Central memory CD4-positive, alpha-beta T cell (primary cell): ENCODE measurements around the gene ABCD4.
"Not testable (repeated sequence)": the region's sequence is repeated elsewhere in the genome, so short reads cannot be mapped to it uniquely, and the experiment has no call there.

ENCODE experiments used
- DNase-seq: peaks from one replicate; pipeline ENCODE4 v3.0.0; 2022
- total RNA-seq, 3 experiments: gene quantifications; one replicate each; lab custom pipeline; 2026; lab: John Stamatoyannopoulos, UW

ABCD4 gene
- total RNA-seq, result 34.3 to 69.8 (median 66.0) reads per million in 3 experiments

DNA sequence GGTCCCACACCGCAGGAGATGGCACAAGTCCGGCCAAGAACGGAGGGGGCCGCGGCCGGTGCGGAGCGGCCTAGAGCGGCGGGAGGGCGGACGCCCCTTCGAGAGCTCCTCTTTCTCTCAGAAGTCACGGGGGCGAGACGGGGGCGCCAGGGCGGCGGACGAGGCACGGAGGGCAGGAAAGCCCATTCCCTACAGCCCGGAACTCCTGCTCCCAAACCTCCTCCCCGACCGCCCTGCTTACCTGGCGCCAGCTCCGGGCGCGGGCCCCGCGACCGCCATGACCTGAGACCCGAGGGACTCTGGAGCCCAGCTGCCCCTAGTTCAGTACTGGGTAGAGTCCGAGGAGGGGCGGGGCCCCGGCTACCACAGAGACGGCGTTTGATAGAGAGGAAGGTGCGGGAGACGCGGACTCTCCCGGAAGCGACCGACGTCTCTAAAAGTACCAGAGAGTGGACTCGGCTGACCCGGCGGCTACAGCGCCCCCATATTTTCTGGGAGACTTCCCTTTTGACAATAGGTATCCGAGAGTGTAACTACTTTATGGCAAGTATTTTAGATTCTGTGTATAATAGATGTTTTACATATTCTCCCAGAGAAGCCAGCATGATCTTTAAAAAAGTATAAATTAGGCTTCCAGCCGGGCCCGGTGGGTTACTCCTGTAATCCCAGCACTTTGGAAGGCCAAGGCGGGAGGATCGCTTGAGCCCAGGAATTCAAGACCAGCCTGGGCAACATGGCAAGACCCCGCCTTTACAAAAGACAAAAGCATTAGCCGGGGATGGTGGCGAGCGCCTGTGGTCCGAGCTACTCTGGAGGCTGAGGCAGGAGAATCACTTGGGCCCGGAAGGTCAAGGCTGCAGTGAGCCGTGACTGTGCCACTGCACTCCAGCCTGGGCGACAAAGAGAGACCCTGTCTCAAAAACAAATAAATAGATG is at the start of gene ABCD4:
Gene ABCD4, minus strand, starts transcription at position 301 of the 936 bp plus-strand sequence. Its CDS starts 22 bp downstream, at position 279.
- peak; percentile 63 for DNase-seq

DNA sequence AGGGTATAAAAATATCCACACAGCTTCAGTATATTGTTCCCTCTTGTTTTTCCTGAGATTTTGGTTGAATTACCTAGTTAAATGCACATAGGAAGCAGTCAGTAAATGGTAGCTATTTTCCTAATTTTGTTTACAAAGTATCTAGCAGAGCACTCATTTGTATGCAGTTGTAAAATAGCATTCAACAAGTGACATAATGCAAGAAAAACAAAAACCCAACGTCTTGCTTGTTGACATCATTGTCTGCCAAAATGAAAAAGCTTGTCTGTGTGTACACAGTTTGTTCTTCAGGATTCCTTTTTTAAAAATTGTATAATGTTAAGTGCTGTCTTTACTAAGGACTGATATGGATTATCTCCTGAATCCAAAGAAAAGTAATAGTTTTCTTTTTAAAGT is 48.2 kb upstream of the ABCD4 start:
- no peak for DNase-seq

DNA sequence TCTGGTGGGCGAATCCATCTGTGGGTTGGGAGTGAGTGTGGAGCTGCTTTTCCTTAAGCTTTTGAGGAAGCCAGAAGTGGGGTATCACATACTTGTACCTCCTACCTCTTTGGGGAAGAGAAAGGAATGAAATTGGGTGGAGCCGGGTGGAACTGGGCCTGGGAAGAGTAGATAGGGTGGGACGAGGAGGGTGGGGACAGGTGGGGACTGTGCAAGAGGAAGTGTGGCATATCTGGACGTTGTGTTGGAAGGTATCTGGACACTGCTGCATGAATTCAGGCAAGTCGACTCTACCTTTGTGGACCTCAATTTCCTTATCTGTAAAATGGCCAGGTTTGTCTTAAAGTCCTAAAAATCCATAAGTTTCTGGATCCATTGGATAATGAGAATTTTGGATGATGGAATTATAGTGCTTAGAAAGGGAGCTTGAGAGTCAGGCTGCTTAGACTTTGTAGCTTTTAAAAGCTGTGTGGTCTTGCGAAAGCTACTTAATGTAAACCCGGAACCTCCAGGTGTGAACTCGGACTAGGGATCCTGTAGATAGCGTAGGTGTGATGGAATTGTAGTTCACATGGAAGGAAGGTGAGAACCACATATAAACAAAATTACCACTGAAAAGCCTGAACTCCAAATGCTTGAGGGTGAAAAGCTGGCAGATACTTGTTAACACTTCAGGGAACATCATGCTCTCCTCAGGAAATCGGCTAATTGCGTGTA is 47.6 kb upstream of the ABCD4 start:
- no peak for DNase-seq

DNA sequence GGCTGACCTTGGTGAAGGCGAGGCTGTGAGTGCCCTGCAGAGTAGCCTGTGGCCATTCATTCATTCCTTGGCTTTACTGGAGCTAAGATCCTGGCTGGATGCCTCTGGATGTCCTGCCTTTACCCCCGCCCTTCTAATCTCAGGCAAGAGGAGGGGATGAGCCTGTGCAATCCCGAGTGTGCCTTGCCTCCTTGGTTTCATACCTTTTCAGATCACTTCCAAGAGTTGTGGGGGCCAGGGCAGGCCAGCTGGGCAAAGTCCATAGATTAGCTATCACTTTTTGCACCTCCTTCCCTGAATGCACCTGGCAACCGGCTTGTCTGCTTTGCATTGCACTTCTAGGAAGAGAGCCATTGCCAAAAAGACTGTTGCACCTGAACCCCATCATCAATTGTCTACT is 47.0 kb upstream of the ABCD4 start:
- DNase-seq, result no peak

DNA sequence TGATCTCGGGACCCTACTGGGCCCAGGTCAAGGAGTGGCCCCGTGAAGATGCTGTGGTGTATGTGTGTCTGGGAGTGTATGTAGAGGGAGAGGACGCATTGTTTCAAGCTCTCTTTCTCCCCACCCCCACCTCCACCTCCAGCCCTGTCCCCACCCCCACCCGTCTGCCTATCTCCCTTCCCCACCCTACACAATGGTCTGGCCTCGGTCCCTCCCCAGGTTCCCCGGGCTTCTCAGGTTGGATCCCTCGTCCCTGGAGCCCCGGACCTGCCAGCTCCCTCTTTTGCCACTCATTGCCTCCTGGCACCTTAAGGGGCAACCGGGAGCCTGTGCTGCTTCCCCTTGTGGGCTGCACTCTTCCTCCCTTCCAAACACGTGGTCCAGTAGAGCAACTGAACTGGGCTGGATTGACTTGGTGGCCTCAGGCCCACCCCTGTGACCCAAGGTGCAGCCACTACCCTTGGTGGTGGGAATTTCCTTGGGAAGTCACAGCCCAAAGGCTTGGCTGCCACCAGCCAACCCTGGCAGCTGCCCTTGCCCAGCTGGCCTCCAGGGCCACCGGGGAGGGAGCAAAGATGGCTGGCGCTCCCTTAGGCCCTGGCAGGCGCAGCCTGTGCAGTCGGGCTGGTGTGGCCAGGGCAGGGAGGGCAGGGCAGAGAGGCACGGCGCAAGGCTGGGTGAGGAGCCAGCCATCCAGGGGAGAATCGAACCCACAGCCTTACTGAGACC is 46.2 kb upstream of the ABCD4 start:
- no peak for DNase-seq

DNA sequence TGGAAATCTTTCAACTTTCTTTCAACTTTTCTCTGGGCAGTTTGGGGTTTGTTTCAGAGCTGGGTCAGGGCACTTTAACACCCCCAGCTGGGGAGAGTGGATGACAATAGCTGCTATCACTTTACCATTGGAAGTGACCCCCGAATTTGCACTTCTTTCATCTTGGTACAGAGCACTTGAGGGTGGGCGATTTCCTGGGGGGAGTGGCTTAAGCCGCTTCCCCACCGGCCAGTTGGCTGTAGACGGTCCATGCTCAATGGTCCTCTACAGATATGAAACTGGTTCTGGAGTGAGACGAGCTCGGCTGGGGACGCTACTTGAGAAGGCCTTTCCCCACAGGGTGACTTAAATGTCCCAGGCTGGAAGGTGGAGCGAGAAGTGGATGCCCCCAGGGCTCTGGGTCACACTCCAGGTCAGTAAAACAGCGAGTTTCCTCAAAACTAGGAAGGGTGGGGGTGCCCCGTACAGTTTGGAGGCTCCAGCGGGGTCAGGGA is 45.6 kb upstream of the ABCD4 start, which contains the start of gene VRTN:
Gene VRTN, plus strand, starts transcription at position 231 of the 494 bp plus-strand sequence. CDS start 8,313 bp downstream, outside the sequence.
- DNase-seq, result no peak

DNA sequence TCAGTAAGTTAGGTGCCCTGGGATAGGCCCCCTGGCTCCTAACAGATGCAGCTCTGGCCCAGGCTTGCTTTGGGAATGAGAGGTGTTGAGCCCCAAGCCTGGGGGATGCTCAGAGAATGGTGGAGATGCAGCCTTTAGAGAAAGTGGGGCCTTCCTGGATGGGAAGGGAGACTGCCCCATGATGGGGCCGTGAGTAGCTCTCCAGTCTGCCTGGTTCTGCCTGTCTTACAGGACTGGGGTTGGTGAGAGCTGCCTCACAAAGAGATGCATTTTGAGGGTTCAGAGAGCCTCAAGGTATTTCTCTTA is 45.0 kb upstream of the ABCD4 start:
- DNase-seq, result no peak

DNA sequence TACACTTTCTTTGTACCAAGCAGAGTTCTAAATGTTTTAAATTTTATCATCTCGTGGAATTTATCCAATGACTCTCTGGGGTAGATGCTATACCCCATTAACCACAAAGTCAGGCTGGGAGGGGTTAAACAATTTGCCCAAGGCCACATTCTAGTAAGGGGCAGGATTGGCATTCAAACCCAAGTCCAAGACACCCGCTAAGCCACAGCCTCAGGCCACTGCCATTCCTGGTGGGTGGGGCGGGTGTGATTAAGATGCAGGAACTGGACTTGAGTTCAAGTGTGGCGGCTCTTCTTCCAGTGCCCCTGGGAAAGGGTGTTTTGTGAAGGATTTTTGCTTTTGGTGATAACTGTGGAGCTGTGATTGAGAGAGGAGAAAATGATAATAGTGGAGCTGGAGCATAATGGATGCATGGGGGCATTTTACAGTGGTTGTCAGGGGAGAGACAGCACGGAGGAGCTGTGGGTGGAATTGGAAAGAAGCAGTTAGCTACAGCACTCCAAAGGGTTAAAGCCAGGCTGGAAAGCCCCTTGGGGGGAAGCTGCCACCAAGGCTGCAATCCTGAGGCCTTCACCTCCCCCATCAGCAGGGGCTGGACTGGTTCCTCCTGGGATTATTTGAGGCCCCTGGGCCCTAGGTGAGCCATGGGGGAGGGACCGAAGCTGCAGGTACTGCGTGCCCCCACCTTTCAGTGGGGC is 44.5 kb upstream of the ABCD4 start:
- no peak for DNase-seq

DNA sequence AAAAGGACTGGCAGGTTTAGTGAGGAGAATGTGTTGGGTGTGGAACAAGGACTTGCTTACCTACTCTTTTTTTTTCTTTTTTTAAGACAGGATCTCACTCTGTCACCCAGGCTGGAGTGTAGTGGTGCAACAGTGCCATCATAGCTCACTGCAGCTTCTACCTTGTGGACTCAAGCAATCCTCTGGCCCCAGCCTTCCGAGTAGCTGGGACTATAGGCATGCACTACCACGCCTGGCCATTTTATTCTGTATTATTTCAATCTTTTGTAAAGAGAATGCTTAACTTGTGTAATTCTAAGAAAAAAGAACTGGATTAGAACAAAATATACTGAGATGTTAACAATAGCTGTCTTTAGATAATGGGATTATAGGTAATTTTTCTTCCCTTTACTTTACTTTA is 43.6 kb upstream of the ABCD4 start:
- no peak for DNase-seq

DNA sequence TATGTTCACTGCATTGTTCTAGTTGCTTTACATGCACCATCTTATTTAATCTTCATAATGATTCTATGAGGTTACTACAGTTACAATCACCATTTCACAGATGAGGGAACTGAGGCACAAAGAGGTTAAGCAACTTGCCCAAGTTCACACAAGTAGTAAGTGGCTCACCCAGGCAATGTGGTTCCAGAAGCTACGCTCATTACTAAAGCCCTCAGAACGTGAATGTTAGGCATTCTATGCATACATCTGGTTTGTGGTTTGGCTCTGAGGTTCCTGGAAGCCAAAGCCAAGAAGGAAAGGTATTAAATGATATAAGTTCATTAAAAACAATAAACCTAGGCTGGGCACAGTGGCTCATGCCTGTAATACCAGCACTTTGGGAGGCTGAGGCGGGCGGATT is 31.2 kb upstream of the ABCD4 start:
- no peak for DNase-seq

DNA sequence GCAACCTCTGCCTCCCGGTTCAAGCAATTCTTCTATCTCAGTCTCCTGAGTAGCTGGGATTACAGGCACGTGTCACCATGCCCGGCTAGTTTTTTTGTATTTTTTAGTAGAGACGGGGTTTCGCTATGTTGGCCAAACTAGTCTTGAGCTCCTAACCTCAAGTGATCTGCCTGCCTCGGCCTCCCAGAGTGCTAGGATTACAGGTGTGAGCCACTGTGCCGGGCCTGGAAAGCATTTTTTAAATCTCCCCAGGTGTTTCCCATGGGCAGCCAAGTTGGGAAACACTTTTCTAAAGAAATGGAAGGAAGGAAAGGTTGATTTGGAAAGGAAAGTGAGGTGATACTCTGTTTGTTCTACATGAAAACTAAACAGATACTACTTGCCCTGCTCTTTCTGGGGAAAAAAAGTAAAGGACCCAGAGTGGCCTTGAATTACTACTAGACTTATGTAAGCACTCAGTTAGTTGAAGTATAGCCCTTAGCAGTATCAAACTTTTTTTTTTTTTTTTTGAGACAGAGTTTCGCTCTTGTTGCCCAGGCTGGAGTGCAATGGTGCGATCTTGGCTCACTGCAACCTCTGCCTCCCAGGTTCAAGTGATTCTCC is 27.3 kb upstream of the ABCD4 start:
- not testable (repeated sequence) for DNase-seq

DNA sequence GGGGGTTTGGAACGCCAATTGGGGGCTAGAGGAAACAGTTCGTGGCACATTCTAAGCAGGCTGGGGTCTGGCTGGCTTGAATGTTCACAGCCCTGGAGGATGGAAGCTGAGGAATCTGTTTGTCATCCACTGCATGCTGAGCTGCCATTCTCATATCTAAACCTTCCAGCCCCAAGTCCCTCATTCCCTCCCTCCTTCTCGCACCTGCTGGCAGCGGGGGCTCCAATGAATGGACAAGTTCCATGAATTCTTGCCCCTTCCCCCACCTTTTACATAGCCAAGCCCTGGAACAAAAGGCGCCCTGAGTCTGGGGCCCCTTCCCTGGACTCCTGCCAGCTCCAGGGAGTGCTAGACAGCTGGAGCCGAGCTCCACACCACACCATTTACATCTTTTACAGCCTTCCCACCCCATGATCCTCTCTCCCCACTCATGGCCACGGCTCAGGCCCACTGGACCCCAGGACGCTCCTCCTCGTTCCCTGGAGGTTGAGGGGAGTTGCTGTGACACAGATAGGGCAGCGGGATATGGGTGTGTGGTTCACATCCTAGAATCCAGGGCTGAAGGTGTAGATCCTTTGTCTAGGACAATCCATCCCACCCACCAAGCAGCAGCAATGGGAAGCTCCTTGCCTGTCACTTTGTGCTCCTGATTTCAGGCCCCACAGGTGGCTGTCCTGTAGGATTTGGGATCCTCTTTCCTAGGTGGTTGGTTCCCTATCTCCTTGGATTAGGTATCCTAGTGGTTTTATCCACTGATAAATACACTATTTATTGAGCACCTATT is 23.8 kb upstream of the ABCD4 start:
- no peak for DNase-seq

DNA sequence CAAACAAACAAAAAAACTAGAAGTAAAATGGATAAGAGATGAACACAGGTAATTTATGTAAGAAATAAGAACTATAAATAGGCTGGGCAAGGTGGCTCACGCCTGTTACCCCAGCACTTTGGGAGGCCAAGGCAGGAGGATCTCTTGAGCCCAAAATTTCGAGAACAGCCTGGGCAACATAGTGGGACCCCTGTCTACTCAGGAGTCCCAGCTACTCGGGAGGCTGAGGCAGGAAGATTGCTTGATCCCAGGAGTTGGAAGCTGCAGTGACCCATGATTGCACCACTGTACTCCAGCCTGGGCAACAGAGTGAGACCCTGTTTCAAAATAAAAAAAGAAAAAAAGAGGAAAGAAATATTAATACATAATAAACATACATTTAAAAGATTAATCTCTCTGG is 22.7 kb upstream of the ABCD4 start:
- DNase-seq, result no peak

DNA sequence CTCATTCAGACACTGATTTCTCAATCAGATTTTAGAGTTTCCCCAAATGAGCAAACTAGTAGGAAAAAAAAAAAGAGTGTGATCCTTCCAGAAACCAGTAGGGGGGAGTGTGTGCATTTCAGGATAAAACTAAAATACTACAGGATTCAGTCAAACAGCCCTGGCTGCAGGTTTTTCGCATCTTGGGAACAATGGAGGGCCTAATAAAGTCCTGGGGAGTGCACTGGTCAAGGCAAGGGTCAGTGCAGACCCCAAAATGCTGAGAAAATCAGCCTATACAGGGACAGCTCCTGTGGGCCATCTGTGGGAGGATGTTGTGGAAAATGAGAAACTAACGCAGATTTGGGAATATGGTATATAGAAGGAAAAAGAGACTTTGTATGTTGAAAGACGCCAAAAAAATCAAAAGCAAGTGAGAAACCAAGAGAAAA is 22.2 kb upstream of the ABCD4 start:
- DNase-seq, result no peak

DNA sequence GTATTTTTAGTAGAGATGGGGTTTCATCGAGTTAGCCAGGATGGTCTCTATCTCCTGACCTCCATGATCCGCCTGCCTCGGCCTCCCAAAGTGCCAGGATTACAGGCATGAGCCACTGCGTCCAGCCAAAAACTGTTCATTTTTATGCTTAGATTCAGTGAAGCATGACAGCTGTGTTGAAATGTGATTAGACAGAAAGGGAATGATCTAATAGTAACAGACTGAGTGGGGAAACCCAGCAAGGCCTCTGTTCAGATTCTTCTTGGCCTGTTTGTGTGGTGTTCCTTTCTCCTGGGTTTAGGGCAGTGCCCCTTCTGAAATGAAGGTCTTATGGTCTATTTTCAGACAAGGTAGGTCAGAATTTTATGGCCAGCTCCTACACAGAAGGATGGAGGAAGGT is 11.8 kb upstream of the ABCD4 start:
- DNase-seq, result no peak

DNA sequence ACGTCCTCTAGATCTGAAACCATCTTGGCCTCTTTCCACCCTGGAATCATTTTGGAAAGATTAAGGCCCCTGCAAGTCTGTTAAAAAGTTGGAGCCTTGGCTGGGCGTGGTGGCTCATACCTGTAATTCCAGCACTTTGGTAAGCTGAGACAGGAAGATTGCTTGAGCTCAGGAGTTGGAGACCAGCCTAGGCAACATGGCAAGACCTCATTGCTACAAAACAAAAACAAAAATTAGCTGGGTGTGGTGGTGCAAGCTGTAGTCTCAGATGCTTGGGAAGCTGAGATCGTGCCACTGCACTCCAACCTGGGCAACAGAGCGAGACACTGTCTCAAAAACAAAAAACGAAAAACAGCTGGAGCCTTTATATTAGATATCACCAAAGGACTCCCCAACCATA is 10.9 kb upstream of the ABCD4 start:
- no peak for DNase-seq

DNA sequence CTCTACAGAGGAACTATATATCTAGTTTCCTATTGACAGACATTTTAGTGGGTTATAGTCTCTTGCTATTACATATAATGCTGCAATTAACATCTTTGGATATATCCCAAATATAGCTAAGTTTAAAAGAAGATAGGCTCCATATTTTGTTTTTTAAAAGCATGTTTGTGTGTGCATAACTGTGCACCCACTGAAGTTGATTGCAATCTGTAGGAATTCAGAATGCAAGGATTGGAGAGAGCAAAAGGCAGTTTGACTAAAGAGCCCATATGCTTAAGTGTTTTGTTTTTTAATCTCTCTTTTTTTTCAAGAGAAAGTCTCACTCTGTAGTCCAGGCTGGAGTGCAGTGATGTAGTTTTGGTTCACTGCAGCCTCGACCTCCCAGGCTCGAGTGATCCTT is 9.4 kb upstream of the ABCD4 start:
- DNase-seq, result no peak

DNA sequence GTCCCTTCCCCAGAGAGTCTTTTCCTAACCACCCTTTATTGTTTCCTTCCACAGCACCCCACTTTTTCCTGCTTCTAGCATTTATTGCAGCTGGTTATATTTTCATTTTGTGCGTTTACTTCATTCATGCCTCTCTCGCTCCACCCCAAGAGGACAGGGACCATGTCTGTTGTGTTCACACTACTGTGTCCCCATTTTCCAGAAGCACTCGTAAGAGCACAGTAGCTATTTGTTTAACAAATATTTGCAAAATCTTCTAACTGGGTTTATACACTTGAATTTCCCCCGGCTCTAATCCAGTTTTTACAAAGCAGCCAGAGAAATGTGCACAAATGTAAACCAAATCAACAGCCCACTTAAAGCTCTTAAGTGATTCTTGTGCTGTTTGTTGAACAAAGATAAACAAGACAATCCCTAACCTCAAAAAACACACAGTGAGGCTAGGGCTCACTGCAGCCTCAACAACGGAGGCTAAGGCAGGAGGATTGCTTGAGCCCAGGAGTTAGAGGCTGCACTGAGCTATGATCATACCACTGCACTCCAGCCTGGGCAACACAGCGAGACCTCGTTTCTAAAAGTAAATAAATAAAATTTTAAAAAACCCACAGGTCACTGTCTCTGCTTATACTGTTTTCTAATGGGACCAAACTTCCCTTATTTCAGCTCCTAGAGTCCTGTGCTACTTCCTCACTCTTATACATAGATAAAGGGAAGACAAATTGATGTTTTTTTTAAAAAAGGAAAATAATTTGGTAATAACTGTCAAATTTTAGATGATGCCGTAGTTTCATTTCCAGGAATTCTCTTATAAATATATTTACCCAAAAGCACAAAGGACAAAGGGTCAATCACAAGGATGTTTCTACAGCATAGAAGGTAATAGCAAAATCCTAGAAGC is 6.6 kb upstream of the ABCD4 start:
- DNase-seq, result no peak

DNA sequence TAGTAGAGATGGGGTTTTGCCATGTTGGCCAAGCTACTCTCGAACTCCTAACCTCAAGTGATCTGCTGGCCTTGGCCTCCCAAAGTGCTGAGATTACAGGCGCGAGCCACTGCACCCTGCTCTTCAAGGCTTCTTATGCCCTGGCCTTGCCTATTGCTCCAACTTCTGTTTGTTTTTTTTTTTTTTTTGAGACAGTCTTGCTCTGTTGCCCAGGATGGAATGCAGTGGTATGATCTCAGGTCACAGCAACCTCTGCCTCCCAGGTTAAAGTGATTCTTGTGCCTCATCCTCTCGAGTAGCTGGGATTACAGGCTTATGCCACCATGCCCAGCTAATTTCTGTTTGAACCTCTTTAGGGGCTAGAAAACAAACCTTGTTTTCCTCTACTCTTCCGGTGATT is 6.0 kb upstream of the ABCD4 start:
- DNase-seq, result no peak

DNA sequence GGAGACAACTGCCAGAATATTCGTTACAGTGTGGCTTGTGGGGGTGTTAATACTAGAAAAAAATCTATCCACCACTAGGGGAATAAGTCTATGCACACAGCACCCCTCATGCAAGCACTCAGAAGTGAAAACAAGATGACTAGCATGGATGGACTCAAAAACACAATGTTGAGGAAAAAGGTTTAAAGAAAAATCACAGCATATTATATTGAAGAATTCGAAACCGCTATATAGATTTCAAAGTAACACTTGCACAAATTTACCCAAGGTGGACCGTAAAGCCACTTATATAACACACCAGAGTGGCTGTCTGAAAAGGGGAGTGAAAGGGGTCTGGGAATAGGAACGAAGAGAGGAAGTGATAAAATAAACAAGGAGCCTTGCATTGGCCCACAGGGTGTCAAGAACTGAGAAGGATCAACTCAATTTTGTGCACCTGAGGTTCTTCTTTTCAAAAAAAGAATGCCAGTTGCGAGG is 544 bp downstream of the ABCD4 start:
- peak; percentile 51 for DNase-seq
